MM.1S (cell line): Measurements from ENCODE around the gene ENPP3.

Source experiments
- DNase-seq: peaks from one replicate; pipeline ENCODE4 v3.0.0-alpha.2; 2015
- H2AFZ ChIP-seq: fragments of 300-600 bp; sonication (generic); 2 replicates; pipeline ENCODE4 v1.6.0; 2016; ENCODE audit warnings: antibody characterized with exemption, low read length
- H3F3A ChIP-seq: fragments of 300-600 bp; sonication (generic); 2 replicates; pipeline ENCODE4 v1.6.1; 2016; ENCODE audit warnings: mild to moderate bottlenecking, antibody characterized with exemption, low read length, moderate library complexity, mixed read lengths; ENCODE audit not compliant: insufficient read depth
- H3K27ac ChIP-seq: fragments of 300-600 bp; sonication (generic); 2 replicates; pipeline ENCODE4 v1.5.1; 2016; ENCODE audit warnings: mild to moderate bottlenecking, low read length
- H3K27me3 ChIP-seq: fragments of 300-600 bp; sonication (generic); replicated peaks from 2 replicates; pipeline ENCODE4 v1.6.0; 2016; ENCODE audit warnings: low read length; ENCODE audit not compliant: insufficient read depth
- H3K36me3 ChIP-seq: fragments of 300-600 bp; sonication (generic); replicated peaks from 2 replicates; pipeline ENCODE4 v1.6.1; 2016; ENCODE audit warnings: mild to moderate bottlenecking, low read length, mixed read lengths; ENCODE audit not compliant: insufficient read depth
- H3K4me1 ChIP-seq: fragments of 300-600 bp; sonication (generic); 2 replicates; pipeline ENCODE4 v1.6.1; 2016; ENCODE audit warnings: low read length, mixed read lengths
- H3K4me2 ChIP-seq: fragments of 300-600 bp; sonication (generic); 2 replicates; pipeline ENCODE4 v1.6.0; 2016; ENCODE audit warnings: low read depth, low read length
- H3K4me3 ChIP-seq: fragments of 300-600 bp; sonication (generic); 2 replicates; pipeline ENCODE4 v1.5.1; 2016; ENCODE audit warnings: low read length, mixed read lengths
- H3K79me2 ChIP-seq: fragments of 300-600 bp; sonication (generic); 2 replicates; pipeline ENCODE4 v1.6.1; 2016; ENCODE audit warnings: mixed run types, low read length, mixed read lengths
- H3K9ac ChIP-seq: fragments of 300-600 bp; sonication (generic); 2 replicates; pipeline ENCODE4 v1.6.1; 2016; ENCODE audit warnings: low read length, mixed read lengths
- H3K9me2 ChIP-seq: fragments of 300-600 bp; sonication (generic); replicated peaks from 2 replicates; pipeline ENCODE4 v1.6.1; 2016; ENCODE audit warnings: mild to moderate bottlenecking, low read length, mixed read lengths; ENCODE audit not compliant: insufficient read depth
- H3K9me3 ChIP-seq: fragments of 300-600 bp; sonication (generic); replicated peaks from 2 replicates; pipeline ENCODE4 v1.6.1; 2016; ENCODE audit warnings: mild to moderate bottlenecking, low read length, mixed read lengths; ENCODE audit not compliant: insufficient read depth
- H4K20me1 ChIP-seq: fragments of 300-600 bp; sonication (generic); 2 replicates; pipeline ENCODE4 v1.6.1; 2016; ENCODE audit warnings: mild to moderate bottlenecking, low read length, moderate library complexity, mixed read lengths; ENCODE audit not compliant: insufficient read depth
- EZH2 ChIP-seq: fragments of 300-600 bp; sonication (generic); optimal IDR thresholded peaks from 2 replicates; pipeline ENCODE3; 2017; ENCODE audit warnings: low read depth, mild to moderate bottlenecking, antibody characterized with exemption, low read length, mixed read lengths
- EZH2phosphoT487 ChIP-seq: fragments of 300-600 bp; sonication (generic); IDR thresholded peaks from 2 replicates; pipeline ENCODE4 v1.6.1; 2018; ENCODE audit warnings: antibody characterized with exemption, low read length
- TF ChIP-seq, protein P1 (sequence below): fragments of 300-600 bp; sonication (generic); IDR thresholded peaks from 2 replicates; pipeline ENCODE4 v1.5.1; 2016; ENCODE audit warnings: antibody characterized with exemption, low read length, mixed read lengths

The ENPP3 gene

DNA sequence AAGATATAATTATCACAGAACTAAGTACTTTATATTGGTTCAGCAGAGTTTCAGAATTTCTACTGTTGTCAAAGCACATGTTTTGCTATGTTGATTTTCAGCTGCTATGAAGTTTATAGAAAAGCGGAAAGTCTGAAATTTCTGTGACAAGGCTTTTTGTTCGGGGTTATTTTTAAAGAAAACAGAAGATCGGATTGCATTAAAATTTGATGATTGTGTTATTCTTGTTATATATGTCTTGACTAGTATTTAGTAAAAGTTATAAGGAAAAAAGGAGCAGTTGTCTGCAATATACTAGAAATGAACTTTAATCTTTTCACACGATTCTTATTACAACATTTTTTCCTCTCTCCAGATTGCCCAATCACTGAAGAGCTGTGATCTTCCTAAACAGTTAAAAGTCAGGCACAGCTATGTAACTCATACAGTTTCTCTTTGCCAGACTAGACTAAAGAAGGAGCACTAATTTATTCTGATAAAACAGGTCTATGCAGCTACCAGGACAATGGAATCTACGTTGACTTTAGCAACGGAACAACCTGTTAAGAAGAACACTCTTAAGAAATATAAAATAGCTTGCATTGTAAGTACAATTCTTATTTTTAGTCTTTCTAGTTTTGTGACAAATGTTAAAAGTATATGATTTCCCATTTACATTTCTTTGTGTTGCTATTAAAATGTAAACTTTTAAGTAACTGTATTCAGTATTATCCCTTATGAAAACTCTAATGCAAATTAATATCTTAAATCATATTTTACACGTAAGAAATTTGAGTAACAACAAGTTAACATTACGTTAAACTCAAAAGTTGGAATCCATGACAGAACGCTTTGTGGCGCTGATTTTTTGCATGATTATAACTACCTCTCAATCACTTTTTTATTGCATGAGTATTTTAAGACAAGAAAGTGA is at the start of gene ENPP3:
TSS of gene ENPP3 (plus strand) at position 423 of the 913 bp plus-strand sequence. CDS start at position 506, 83 bp downstream.
- no peak for DNase-seq
- Histone ChIP-seq H3K9me3 (no peaks in the 10 kb centered on the region), H3K4me2 (no peak within 1 kb of the TSS), H3K4me1 (no peaks in the 10 kb centered on the region), H3K4me3 (no peak within 1 kb of the TSS), H3F3A (no peaks in the 10 kb centered on the region), H3K27ac (no peak within 1 kb of the TSS), H2AFZ (no peak within 1 kb of the TSS), H3K79me2 (no peaks in the 10 kb centered on the region), H3K9me2 (no peaks in the 10 kb centered on the region), H4K20me1 (no peaks in the 10 kb centered on the region), H3K27me3 (no peaks in the 10 kb centered on the region), H3K9ac (no peak within 1 kb of the TSS), H3K36me3 (no peaks in the 10 kb centered on the region)
- no peak for TF ChIP-seq EZH2phosphoT487
- TF ChIP-seq, protein P1, sequence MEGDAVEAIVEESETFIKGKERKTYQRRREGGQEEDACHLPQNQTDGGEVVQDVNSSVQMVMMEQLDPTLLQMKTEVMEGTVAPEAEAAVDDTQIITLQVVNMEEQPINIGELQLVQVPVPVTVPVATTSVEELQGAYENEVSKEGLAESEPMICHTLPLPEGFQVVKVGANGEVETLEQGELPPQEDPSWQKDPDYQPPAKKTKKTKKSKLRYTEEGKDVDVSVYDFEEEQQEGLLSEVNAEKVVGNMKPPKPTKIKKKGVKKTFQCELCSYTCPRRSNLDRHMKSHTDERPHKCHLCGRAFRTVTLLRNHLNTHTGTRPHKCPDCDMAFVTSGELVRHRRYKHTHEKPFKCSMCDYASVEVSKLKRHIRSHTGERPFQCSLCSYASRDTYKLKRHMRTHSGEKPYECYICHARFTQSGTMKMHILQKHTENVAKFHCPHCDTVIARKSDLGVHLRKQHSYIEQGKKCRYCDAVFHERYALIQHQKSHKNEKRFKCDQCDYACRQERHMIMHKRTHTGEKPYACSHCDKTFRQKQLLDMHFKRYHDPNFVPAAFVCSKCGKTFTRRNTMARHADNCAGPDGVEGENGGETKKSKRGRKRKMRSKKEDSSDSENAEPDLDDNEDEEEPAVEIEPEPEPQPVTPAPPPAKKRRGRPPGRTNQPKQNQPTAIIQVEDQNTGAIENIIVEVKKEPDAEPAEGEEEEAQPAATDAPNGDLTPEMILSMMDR, result no peak
- no peak for TF ChIP-seq EZH2

DNA sequence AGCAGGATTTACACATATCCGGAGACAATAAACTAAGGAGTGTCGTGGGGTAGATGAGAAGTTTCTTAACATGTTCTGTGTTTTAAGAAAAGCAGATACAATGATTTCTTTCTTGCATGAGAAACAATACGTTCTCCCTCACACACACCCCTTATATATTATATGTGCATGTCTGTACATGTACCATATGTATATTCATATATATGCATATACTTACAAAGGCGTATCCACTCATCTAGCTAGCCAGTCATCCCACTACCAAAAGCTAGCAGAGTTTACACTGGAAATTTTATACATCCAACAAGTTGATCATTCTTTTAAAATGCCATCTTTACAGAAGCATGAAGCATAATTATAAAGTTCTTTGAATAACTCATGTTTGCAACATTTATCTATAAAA is 49.2 kb upstream of the ENPP3 start:
- Histone ChIP-seq H3K79me2 (no peaks in the 10 kb centered on the region), H3K9me3 (no peaks in the 10 kb centered on the region), H3K4me3 (no peak overlapping the region), H3K27me3 (no peaks in the 10 kb centered on the region), H3K27ac (no peak overlapping the region), H2AFZ (no peak overlapping the region), H3F3A (no peaks in the 10 kb centered on the region), H3K9me2 (no peaks in the 10 kb centered on the region), H4K20me1 (no peaks in the 10 kb centered on the region), H3K36me3 (peaks cover 11% of the 10 kb centered on the region; the same call in 1 of the 2 replicates), H3K4me2 (no peak overlapping the region), H3K4me1 (no peaks in the 10 kb centered on the region), H3K9ac (no peak overlapping the region)
- TF ChIP-seq EZH2phosphoT487 (no peak), EZH2 (no peak)
- TF ChIP-seq, protein P1, result no peak
- DNase-seq, result no peak

DNA sequence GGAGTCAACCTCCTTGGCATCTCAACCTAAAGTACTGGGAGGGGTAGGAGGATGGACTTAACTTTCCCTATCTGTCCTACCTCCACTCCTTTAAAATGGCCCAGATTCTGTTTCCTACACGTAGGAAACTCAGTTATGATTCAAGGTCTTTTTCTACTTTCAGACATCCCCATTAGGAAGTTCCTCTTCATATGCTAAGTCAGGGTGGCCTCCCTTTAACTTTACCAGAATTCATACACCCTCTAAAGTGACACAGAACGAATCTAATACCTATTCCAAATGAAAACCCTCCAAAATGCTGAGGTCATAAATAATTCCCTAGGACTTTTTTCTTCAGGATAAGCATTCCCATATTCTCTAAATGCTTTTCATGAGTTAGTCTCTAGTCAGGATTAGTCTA is 48.5 kb upstream of the ENPP3 start:
- peaks cover 11% of the 10 kb centered on the region; the same call in 1 of the 2 replicates for H3K36me3 ChIP-seq
- no peak overlapping the region for H3K9ac ChIP-seq

More for the DNA sequence above, 48.5 kb upstream of the ENPP3 start:
- Histone ChIP-seq H3K27ac (no peak overlapping the region), H3K27me3 (no peaks in the 10 kb centered on the region), H3K9me3 (no peaks in the 10 kb centered on the region), H3F3A (no peaks in the 10 kb centered on the region), H3K79me2 (no peaks in the 10 kb centered on the region), H2AFZ (no peak overlapping the region), H4K20me1 (no peaks in the 10 kb centered on the region), H3K4me1 (no peaks in the 10 kb centered on the region), H3K9me2 (no peaks in the 10 kb centered on the region), H3K4me3 (no peak overlapping the region), H3K4me2 (no peak overlapping the region)
- DNase-seq, result no peak
- no peak for TF ChIP-seq EZH2phosphoT487
- TF ChIP-seq, protein P1, result no peak
- TF ChIP-seq EZH2, result no peak
